NCI-H2196 treated with DMSO at 0.1 percent for 48 hours (cell line): ENCODE measurements around the gene RNF4.

ENCODE experiments used
- DNase-seq: peaks from one replicate; lab custom pipeline; 2025; ENCODE audit not compliant: unreplicated experiment; lab: John Stamatoyannopoulos, UW

RNF4 gene

DNA sequence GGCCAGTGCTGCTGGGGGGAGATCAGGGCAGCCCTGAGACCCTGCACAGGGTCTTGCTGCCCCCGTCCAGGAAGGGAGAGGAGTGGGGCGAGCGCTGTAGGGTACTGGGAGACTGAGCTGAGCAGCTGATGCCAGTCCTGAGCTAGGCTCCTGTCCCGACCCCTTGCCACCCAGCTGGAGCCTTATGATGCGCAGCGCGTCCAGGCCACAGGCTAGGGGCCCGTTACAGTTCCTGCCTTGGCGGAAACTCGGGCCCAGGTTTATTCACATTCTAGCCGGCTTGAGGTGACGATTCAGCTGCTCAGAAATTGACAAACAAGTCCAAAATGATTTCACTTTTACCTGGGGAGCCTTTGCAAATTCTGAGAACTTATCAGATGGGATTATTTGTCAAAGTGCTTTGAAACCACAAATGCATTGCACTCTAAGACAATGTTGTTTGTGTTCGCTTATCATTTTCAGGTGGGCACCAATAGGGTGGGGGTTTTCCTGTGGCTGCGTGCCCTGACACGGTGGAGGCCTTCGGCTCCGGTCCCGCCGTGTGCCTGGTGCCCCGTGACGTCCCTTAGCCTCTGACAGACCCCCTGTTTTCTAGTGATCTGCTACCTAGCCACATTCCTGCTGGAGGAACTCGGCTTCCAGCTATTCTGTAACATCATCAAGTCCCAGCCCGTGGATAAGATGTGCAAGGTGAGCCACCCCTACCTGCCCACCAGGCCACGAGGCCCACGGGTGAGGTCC, 31.3 kb upstream of the RNF4 start:
- no peak for DNase-seq

DNA sequence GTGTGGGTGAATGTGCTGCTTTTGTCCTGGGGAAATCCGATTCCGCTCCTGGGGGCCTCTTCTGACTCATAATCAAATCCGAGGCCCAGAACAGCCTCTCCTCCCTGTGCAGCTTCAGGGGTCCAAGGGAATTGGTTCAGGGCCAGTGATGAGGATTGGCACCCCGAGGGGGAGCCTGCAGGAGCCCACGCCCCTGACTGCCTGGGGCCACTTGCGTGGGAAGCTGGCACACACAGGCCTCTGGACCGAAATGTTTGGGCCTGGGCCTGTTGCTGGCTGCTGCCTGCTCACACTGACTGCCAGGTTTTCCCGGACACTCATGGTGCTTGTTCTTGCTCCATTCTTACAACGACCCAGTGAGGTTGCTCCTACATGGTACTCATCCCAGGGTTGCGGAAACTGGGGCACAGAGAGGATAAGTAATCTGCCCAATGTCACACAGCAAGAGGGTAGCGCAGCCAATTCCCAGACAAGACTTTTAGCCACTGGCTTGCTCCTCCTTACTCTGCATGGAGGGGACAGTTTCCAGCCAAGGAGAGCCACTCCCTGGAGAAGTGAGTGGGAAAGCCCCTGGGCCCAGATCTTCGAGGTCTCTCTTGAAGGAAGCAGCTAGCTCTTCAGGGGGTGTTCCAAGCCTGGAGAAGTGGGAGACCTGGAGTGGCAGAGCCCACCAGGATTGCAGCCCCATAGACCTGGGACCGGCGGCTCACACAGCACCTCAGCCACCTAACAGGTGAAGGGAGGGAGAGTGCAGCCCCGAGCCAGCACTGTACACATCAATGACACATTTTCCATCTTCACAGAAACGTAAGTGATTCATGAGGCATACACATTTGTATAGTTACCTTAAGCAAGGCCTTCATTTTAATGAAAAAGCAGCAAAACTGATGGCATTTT, 29.8 kb upstream of the RNF4 start:
- no peak for DNase-seq

DNA sequence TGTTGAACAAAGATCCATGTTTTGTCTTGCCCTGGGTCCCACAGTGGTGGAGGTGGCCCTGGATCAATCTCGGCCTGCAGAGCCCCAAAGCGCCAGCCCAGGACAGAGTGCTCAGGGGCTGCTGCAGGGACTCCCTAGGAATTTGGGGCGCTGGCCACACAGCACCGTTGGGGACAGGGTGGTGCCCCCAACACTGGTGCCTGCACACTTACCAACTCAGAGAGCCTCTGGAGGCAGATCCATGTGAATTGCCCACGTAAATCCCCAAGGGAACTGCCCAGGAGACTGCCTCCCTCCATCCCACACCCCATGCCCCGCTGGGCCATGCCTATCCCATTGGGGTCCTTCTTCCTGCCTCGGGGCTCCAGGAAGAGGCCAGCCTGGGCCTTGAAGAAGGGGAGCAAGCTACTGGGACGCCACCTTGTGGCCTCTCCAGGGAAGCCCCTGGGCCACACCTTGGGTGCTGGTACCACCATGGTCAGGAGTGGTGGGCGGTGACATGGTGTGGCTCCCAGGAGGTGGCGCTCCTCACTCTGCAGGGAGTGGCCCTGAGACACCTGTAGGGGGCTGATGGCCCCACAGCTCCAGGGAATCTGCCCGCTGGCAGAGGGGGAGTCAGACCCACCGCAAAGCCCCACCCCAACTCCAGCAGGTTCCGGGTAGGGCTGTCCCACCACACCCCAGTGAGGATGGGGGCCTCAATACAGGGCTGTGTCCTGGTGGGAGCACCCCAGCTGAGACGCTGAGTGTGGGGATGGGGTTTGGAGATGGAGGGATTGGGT, 27.3 kb upstream of the RNF4 start:
- DNase-seq = no peak

DNA sequence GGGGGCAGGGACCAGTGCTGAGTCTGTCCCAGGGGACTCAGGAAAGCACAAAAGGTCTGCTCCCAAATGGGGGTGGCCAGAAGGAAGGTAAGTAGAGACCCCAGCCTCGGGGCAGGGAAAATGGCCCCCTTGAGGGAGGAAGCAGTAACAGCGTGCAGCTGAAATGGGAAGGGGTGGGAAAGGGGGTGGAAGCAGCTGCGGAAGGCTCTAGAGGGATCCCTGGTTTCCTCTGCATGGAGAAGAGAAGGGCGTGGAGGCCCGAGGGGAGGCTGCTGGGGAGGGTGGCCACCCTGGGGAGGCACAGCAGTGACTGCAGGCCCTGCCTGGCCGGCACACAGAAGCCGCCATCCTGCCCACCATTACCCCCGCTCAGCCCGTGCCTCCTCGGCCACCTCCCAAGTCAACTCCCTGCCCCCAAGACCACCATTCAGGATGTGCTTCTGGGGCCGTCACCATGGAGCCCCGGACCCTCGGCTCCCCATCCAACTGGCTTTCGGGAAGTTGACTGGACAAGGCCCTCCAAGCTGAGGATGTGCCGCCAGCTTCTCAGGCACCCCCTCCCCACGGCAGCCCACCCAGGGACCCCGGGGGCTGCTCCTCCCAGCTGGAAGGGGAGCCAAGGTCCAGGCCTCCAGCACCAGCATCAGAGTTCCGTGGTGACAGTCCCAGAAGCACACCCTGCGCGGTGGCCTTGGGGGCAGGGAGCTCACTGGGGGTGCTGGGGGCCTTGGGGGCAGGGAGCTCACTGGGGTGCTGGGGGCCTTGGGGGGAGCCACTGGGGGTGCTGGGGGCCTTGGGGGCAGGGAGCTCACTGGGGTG, 26.5 kb upstream of the RNF4 start:
- DNase-seq = no peak

DNA sequence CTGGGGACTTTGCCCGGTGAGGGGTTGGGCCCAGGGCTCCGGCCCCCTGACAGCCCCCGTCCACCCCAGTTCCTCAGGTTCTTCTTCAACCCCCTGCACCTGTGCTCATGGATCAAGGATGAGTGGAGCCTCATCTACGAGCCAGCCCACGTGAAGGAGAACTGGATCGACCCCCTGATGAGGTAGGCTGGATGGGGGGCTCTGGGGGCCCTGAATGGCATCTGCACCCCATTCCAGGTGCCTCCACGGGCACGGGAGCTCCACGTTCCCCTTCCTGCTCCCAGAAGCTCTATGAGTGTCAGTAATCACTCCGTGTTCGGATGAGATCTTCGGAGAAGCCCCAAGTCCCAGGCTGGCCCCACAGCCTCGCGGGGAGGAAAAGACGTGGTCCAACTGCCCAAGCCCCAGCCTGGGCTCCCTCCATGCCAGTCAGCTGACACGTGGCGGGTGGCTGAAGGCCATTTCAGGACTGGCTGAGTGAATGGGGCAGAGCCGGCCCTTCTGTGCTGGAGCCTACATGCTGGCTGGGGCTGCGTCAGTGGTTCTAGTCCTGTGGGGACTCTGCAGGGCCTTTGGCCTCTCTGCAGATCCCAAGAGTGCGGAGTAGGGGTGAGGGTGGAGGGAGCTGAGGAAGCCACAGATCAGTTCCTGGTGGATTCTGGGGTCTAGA, 25.7 kb upstream of the RNF4 start:
- DNase-seq = no peak

DNA sequence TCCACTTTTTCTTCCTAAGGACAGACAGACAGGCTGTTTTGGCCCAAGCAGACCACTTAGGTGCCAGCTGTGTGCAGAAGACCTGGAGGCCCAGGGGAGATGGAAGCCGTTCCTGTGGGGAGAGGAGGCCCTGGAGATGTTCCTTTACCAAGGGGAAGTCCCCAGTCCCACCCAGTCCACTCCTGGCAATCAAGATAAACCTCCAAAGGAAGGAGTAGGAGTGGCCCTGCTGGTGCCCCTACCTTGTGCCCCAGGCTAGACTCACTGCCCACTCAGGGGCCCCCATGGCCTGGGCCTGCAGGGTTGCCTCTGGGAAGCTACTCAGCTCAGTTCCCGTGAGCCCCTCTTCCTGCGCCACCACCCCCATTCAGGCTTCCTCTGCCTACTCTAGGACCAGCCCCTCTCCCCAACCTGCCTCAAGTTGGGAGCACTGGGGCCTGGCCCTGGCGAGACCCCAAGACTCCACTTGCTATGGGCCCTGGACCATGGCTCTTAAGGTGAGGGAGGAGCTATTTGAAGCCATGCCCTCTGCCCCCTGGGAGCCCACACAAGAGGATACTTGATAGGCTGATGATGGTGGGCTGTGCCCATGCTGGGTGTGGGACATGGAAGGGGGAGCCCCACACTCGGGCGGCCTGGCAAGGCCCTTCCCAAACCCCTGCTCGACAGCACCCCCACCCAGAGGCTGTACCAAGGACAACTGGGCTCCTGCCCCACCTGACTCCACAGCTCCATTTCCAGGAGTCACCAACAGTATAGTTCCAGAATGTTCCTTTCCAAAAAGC, 24.8 kb upstream of the RNF4 start:
- no peak for DNase-seq

DNA sequence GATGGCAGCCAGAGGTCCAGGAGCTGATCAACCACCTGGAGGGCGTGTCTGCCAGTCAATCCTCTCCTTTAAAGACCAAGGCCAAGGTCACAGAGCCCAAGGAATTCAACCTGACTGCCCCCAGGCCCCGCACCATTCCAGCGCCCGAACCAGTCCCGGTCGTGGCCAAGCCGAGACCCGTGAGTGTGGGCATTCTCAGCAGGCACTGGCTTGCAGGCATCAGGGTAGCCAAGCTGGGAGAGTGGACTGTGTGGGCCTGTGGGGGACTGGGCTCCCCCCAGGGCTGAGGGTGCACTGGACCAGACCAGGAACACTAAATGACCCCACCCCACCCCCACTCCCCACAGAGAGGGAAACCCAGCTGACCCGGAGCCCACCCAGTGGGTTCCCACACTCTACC, 23.8 kb upstream of the RNF4 start:
- no peak for DNase-seq

DNA sequence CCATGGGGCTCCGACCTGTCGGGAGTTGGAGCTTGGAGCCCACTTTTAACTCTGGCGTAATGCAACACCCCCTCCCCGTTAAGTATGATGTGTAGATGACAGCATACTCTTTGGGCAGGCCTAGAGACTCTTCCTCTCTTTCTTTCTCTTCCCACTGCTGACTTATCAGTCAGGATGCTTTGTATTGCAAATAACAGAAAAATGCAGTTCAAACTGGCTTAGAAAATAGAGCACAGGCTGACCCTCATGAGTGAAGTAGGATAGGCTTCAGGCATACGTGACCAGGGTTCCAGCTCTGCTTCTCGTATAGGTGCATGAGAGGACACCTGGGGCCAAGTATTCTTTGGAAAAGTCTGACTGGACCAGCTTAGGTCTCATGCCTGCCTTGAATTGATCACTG, 23.3 kb upstream of the RNF4 start:
- DNase-seq = no peak

DNA sequence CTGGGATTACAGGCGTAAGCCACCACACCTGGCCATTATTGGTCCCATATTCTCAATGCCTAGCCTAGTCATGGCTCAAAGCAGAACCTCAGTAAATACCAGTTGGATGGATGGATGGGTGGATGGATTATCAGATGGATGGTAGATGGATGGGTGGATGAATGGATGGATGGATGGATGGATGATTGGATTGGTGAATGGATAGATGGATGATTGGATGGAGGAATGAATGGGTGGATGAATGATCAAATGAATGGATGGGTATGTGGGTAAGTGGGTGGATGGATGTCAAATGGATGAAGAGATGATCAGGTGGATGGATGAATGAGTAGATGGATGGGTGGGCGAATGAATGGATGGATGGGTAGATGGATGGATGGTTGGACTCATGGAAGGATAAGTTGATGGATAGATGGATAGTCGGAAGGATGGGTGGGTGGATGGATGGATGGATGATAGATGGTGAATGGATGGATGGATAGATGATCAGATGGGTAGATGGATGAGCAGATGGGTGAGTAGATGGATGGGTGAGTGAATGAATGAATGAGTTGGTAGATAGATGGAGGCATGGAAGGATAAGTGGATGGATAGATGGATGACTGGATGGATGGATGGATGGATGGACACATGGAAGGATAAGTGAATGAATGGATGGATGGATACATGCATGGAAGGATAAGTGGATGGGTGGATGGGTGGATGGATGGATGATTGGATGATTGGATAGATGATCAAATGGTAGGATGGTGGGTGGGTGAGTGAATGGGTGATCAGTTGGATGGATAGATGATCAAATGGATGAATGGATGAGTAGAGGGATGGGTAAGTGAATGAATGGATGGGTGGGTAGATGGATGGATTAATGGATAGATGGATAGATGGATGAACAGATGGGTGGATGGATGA, 22.0 kb upstream of the RNF4 start:
- no peak for DNase-seq

DNA sequence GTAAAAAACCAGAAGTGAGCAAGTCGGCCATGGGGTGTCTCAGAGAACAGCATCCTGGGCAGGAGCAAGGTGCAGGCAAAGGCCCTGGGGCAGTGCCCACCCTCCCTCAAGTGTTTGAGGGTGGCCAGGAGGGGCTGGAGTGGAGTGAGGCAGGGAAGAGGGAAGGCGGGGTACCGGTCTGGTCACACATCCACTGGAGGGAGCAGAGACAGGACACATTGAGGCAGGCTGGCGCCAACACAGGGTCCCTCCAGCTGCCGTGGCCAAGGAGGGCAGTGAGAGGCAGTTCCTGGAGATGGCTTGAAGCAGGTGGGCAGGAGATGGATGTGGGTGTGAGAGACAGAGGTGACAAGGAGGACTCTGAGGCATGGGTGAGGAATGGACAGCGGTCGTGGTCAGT, 20.3 kb upstream of the RNF4 start:
- DNase-seq = no peak

DNA sequence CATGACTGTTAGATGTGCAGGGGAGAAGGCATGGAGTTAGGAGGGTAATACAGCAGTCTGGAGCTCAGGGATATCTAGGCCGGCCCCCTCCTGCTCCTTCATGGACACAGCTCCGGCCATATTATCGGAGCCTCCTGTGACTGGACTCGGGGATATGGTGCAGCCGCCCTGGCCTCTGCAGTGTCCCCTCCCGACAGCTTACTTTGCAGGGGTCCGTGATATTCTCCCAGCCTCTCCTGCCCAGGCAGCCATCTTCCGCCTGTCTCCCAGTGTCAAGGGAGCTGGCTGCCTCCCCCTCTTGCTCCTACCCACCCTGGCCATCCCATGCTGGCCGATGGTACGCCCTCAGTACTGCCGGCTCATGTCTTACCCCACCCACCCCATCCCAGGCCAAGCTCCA, 19.9 kb upstream of the RNF4 start:
- DNase-seq = no peak

DNA sequence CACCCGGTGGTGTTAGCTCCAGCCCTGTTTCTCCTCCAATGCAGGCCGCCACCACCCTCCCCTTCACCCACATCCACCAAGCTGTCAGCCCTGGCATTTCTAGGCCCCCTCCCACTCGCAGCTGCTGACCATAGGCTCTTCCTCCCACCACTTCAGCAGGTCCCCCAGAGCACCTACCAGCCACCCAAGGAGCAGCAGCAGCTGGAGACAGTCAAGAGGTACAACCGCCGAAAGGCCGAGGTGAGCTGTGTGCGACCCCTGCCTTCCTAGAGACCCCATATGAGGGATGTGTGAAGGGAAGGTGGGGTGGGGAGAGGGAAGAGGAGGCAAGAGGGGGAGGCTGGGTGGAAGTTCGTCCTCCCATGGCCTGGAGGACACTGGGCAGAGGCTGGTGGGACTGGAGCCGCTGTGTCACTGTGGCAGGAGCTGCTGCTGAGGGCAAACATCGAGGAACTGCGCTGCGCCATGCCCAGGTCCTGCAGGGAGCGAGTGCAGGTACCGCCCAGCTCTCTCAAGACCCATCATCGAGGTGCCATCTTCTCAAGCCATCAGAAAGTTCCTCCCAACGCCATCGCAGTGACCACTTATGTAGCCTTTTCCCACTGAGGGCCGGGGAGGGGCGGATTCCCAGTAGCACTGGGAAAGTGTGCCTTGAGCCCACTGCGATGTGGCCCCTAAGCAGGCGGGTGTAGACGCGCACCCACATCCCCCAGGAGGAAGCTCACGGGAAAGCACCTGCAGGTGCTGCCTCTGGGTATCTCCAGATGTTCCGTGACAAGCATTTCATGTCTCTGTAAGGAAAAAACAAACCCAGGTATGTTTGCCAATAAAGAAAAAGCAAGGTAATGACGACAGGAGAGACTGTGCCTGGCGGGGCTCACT, 19.2 kb upstream of the RNF4 start:
- no peak for DNase-seq

DNA sequence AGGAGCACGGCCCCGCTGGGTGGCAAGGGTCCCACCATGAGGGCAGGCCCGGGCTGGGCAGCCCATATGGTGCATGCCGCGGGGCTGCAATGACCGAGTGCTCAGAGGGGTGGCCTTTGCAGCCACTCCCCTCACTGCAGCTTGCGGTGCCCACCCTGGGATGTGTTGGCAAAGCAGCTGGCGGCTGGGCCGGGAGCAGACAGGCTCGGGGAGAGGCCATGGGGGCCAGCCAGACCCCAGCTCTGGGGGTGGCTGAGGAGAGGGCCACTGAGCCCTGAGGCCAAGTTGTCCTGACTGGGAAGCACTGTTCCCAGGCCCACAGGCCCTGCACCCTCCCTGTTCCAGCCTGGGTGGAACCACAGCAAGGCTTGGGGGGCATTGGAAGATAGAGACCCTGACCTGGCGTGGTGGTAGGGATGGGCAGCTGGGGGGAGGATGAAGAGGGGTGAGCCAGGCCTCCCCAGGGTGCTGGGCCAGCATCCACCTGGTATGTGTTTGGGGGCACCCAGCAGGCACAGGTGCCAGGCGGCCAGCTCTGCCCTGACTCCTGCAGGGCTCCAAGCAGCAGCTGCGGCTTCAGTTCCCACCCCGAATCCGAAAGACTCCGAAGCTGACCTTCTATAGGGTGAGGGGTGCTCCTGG, 18.4 kb upstream of the RNF4 start:
- no peak for DNase-seq

DNA sequence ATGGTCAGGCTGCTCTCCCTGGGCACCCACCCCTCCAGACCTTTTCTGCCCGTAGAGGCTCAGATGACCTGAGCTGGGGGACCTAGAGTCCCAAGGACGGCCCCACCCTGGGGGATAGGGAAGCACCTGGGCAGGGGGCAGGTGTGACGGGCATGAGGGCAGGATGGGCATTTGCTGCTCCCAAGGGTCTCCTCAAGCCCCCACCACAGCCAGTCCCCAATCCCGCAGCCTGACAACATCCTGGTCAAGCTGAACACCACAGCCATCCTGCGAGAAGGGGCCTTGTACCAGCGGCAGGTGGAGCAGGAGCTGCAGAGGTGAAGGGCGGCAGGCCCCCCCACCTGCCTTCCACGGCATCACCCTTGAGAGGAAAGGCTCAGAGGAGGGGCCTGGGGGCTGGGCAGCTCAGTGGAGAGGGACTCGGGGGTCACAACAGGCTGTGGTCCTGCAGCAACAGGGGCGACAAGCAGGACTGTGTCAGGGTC, 17.8 kb upstream of the RNF4 start:
- no peak for DNase-seq

DNA sequence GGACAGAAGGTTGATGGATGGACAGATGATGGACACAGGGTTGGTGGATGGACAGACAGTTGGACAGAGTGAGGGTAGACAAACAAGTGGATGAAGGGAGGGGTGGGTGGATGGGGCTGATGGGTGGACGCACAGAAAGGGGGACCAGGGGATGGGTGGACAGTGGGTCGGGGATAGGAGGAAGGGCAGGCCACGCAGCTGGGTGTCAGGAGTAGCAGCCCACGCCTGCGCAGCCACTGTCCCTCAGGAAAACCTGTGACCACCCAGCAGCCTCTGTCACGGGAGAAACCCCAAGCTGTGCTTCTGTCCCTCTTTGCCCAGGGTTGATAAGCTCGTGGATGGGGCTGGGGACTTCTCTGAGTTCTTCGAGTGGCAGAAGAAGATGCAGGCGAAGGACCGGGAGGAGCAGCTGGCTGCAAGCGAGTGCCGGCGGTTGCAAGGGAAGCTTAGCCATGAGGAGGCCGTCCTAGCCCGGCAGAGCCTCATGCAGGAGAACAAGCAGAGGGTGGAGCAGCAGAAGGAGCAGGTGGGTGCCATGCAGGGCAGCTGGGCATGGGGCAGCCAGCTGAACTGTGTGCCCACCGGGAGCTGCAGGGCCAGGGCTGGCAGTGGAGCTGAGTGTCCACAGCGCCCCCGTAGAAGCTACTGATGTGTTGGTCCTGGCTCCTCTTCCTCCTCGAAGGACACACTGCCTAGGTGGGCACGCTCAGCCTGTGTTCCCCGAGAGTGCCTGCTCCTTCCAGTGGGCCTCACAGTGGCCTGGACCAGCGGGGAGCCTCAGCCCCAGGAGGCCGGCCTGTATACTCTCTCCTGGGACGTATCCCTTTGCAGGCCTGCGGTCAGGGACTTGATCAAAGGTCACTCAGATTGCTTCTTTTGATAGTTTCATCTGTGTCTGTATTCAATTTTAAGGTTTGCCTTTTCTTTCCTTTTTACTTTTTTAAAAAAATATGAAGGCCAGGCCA, 16.8 kb upstream of the RNF4 start:
- no peak for DNase-seq
